ENCODE measurements around the gene NPC1.

GRCh38 chr18:23636071-23636399, 49.7 kb upstream of the NPC1 start:
- no peak for TF ChIP-seq CTCF (IDR thresholded peaks at IDR 0.05)
- no peak for TF ChIP-seq POLR2A (IDR thresholded peaks at IDR 0.05)
- no peak for TF ChIP-seq EP300 (IDR thresholded peaks at IDR 0.05)
